Measurements from ENCODE around the gene PRKCD. TPM values are rescaled to one million over a fixed set of nuclear protein-coding genes. Genes with fewer than 3 reads are reported as not detected.

The PRKCD gene
- total and polyA plus RNA-seq, 9 of the 15 experiments (the other 6 are each of a cell fraction or from before 2014, with no cell fraction given): 2.5 to 19.5 (median 6.1) TPM

DNA sequence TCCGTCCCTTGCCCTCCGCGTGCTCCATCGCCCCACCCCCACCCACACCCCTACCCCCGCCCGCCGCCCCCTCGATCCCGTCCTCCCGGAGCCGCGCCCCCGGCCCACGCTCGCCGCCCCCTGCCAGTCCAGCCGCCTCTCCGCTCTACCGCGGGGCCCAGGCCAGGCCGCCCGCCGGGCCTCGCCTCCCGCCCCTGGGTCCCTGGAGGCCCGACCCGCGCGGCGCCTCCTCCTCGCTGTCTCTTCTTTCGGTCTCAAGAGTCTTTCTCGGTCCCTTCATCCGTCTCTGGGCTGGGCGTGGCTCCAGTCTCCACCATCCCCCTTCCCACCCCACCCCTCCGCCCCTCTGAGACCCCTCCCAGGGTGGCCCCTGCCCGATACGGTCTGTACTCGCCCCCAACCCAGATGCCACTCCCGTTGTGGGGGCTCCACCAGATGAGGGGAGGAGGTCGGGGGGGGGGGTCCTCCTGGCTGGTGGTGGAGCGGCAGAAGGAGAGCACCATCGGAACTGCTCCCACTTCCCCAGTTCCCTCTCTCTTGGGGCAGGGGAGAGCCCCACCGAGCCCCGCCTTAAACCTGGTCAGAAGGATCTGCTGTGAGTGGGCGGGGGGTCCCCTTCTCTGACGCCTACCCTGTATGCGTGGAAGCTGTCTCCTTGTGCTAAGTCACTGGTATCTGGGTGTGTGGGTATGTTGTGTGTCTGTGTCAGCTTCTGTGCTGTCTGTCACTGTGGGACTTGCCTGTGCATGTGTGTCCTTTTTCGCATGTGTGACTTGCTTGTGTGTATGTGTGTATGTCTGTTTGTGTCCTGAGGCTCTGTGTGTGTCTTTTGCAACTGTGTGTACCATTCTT lies 1.0 kb downstream of the PRKCD start (continued):
- no peak for TF ChIP-seq POLR3A (IDR thresholded peaks at IDR 0.05; ENCODE audit: borderline replicate concordance, extremely low read depth, insufficient read depth, insufficient read length)
- TF ChIP-seq, protein P1, sequence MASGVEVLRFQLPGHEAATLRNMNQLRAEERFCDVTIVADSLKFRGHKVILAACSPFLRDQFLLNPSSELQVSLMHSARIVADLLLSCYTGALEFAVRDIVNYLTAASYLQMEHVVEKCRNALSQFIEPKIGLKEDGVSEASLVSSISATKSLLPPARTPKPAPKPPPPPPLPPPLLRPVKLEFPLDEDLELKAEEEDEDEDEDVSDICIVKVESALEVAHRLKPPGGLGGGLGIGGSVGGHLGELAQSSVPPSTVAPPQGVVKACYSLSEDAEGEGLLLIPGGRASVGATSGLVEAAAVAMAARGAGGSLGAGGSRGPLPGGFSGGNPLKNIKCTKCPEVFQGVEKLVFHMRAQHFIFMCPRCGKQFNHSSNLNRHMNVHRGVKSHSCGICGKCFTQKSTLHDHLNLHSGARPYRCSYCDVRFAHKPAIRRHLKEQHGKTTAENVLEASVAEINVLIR (CRISPR knock-in tag; IDR thresholded peaks at IDR 0.05): no peak
- no peak for TF ChIP-seq SIRT6 (IDR thresholded peaks at IDR 0.05; ENCODE audit: low read depth, low read length)
- TF ChIP-seq ESRRA (IDR thresholded peaks at IDR 0.05; ENCODE audit: borderline replicate concordance, low read depth): no peak
- TF ChIP-seq ZNF586 (CRISPR knock-in tag; conservative IDR thresholded peaks at IDR 0.05): no peak
- no peak for TF ChIP-seq PHB2 (IDR thresholded peaks at IDR 0.05; ENCODE audit: low read depth)
- no peak for TF ChIP-seq ASH1L (IDR thresholded peaks at IDR 0.05; ENCODE audit: borderline replicate concordance, low read depth, partially characterized antibody)
- no peak for TF ChIP-seq SMARCB1 (IDR thresholded peaks at IDR 0.05; ENCODE audit: insufficient read length, low read depth)
- TF ChIP-seq FOXA1 (IDR thresholded peaks at IDR 0.05; ENCODE audit: borderline replicate concordance): no peak
- TF ChIP-seq, protein P2, sequence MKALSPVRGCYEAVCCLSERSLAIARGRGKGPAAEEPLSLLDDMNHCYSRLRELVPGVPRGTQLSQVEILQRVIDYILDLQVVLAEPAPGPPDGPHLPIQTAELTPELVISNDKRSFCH (CRISPR knock-in tag; IDR thresholded peaks at IDR 0.05): no peak
- TF ChIP-seq, protein P2 (tag; IDR thresholded peaks at IDR 0.05): no peak
- no peak for TF ChIP-seq ZBTB17 (CRISPR knock-in tag; IDR thresholded peaks at IDR 0.05)
- TF ChIP-seq FOXK1 (CRISPR knock-in tag; IDR thresholded peaks at IDR 0.05; ENCODE audit: borderline replicate concordance): no peak
- TF ChIP-seq NONO (IDR thresholded peaks at IDR 0.05; ENCODE audit: low read depth in 2 of 2, low read length in 1 of 2): no peak
- TF ChIP-seq, protein P3, sequence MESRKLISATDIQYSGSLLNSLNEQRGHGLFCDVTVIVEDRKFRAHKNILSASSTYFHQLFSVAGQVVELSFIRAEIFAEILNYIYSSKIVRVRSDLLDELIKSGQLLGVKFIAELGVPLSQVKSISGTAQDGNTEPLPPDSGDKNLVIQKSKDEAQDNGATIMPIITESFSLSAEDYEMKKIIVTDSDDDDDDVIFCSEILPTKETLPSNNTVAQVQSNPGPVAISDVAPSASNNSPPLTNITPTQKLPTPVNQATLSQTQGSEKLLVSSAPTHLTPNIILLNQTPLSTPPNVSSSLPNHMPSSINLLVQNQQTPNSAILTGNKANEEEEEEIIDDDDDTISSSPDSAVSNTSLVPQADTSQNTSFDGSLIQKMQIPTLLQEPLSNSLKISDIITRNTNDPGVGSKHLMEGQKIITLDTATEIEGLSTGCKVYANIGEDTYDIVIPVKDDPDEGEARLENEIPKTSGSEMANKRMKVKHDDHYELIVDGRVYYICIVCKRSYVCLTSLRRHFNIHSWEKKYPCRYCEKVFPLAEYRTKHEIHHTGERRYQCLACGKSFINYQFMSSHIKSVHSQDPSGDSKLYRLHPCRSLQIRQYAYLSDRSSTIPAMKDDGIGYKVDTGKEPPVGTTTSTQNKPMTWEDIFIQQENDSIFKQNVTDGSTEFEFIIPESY (CRISPR knock-in tag; IDR thresholded peaks at IDR 0.05): no peak
- TF ChIP-seq, protein P4, sequence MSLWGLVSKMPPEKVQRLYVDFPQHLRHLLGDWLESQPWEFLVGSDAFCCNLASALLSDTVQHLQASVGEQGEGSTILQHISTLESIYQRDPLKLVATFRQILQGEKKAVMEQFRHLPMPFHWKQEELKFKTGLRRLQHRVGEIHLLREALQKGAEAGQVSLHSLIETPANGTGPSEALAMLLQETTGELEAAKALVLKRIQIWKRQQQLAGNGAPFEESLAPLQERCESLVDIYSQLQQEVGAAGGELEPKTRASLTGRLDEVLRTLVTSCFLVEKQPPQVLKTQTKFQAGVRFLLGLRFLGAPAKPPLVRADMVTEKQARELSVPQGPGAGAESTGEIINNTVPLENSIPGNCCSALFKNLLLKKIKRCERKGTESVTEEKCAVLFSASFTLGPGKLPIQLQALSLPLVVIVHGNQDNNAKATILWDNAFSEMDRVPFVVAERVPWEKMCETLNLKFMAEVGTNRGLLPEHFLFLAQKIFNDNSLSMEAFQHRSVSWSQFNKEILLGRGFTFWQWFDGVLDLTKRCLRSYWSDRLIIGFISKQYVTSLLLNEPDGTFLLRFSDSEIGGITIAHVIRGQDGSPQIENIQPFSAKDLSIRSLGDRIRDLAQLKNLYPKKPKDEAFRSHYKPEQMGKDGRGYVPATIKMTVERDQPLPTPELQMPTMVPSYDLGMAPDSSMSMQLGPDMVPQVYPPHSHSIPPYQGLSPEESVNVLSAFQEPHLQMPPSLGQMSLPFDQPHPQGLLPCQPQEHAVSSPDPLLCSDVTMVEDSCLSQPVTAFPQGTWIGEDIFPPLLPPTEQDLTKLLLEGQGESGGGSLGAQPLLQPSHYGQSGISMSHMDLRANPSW (CRISPR knock-in tag; IDR thresholded peaks at IDR 0.05): no peak
- no peak for TF ChIP-seq COPS2 (conservative IDR thresholded peaks at IDR 0.05)
